HEK293T (cell line): ENCODE data around the gene ZNF256.

Experiments used
- ARNT ChIP-seq: fragments of 450-650 bp; IDR thresholded peaks from 2 replicates; pipeline ENCODE4 v1.6.1; 2017; ENCODE audit warnings: mild to moderate bottlenecking
- BHLHE40 ChIP-seq: fragments of 450-650 bp; IDR thresholded peaks from 2 replicates; pipeline ENCODE4 v1.6.1; 2016; ENCODE audit warnings: mild to moderate bottlenecking, moderate library complexity, borderline replicate concordance
- FOXA1 ChIP-seq: fragments of 450-650 bp; IDR thresholded peaks from 2 replicates; pipeline ENCODE4 v1.6.1; 2016; ENCODE audit warnings: mild to moderate bottlenecking
- FOXM1 ChIP-seq: fragments of 450-650 bp; IDR thresholded peaks from 2 replicates; pipeline ENCODE4 v1.6.1; 2017; ENCODE audit warnings: mild to moderate bottlenecking, borderline replicate concordance
- HDGF ChIP-seq: fragments of 450-650 bp; IDR thresholded peaks from 2 replicates; pipeline ENCODE4 v1.6.1; 2017; ENCODE audit warnings: antibody characterized with exemption, borderline replicate concordance
- L3MBTL2 ChIP-seq: fragments of 450-650 bp; conservative IDR thresholded peaks from 2 replicates; pipeline ENCODE4 v1.6.1; 2016; ENCODE audit warnings: mild to moderate bottlenecking
- NFRKB ChIP-seq: fragments of 450-650 bp; IDR thresholded peaks from 2 replicates; pipeline ENCODE4 v1.6.1; 2016; ENCODE audit warnings: mild to moderate bottlenecking, moderate library complexity
- SP1 ChIP-seq: fragments of 450-650 bp; IDR thresholded peaks from 2 replicates; pipeline ENCODE4 v1.6.1; 2017
- SUZ12 ChIP-seq: fragments of 450-650 bp; IDR thresholded peaks from 2 replicates; pipeline ENCODE4 v1.6.1; 2016; ENCODE audit warnings: mild to moderate bottlenecking
- TARDBP ChIP-seq: fragments of 450-650 bp; IDR thresholded peaks from 2 replicates; pipeline ENCODE4 v1.6.1; 2016
- ZNF384 ChIP-seq: fragments of 450-650 bp; IDR thresholded peaks from 2 replicates; pipeline ENCODE4 v1.6.1; 2016
- TF ChIP-seq, protein P1 (sequence below): fragments of 450-650 bp; IDR thresholded peaks from 2 replicates; pipeline ENCODE4 v1.6.1; 2016

DNA sequence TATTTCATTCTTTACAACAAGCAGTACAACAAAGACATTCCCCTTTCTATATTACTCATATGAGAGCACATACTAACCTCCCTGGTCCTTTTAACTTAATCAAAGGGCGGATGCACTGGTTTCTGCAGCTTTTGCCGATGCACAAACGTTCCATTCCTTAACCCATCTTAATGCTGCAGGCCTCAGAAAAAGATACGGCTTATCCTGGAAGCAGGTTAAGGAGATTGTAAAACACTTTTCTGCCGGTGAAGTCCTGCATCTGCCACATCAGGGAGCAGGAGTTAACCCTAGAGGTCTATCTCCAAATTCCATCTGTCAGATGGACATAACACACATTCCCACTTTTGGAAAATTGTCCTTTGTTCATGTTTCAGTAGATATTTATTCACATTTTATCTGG lies 47.2 kb downstream of the ZNF256 start:
- TF ChIP-seq, protein P1, sequence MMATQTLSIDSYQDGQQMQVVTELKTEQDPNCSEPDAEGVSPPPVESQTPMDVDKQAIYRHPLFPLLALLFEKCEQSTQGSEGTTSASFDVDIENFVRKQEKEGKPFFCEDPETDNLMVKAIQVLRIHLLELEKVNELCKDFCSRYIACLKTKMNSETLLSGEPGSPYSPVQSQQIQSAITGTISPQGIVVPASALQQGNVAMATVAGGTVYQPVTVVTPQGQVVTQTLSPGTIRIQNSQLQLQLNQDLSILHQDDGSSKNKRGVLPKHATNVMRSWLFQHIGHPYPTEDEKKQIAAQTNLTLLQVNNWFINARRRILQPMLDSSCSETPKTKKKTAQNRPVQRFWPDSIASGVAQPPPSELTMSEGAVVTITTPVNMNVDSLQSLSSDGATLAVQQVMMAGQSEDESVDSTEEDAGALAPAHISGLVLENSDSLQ, result no peak
- no peak for TF ChIP-seq BHLHE40
- no peak for TF ChIP-seq NFRKB
- no peak for TF ChIP-seq HDGF
- no peak for TF ChIP-seq ZNF384
- TF ChIP-seq FOXA1, result no peak
- TF ChIP-seq SP1, result no peak
- no peak for TF ChIP-seq L3MBTL2
- TF ChIP-seq TARDBP, result no peak
- no peak for TF ChIP-seq SUZ12
- no peak for TF ChIP-seq ARNT
- no peak for TF ChIP-seq FOXM1
